HepG2 (cell line): ENCODE results near the gene PDSS2.

Experiments
- ASH2L ChIP-seq: fragments of 300-600, 200-600 bp; sonication (generic); IDR thresholded peaks from 2 replicates; pipeline ENCODE4 v1.7.0; 2017; ENCODE audit warnings: low read depth, mild to moderate bottlenecking, moderate library complexity, mixed read lengths, low read length; ENCODE audit not compliant: insufficient read length
- EP300 ChIP-seq, 3 experiments: sonication (generic) in 1 of 3; formaldehyde crosslinking in 1 of 3; IDR thresholded peaks; 2 replicates each; pipeline versions ENCODE4 v1.5.1 to v1.6.1; 2011 to 2020; ENCODE audit warnings: low read depth in 2 of 3, low read length in 2 of 3, borderline replicate concordance in 1 of 3, improper control_type of control experiment in 1 of 3, mild to moderate bottlenecking in 1 of 3, missing genetic modification reagents in 1 of 3, moderate library complexity in 1 of 3
- MAX ChIP-seq: IDR thresholded peaks from 2 replicates; pipeline ENCODE4 v1.6.1; 2012; ENCODE audit warnings: inconsistent platforms
- STAG1 ChIP-seq: sonication (generic); formaldehyde crosslinking; IDR thresholded peaks from 2 replicates; pipeline ENCODE4 v1.4.0; 2020; ENCODE audit warnings: missing genetic modification reagents
- ZBTB1 ChIP-seq: sonication (generic); formaldehyde crosslinking; IDR thresholded peaks from 2 replicates; pipeline ENCODE4 v1.4.0; 2020; ENCODE audit warnings: missing genetic modification reagents, borderline replicate concordance
- ZNF562 ChIP-seq: sonication (generic); formaldehyde crosslinking; IDR thresholded peaks from 2 replicates; pipeline ENCODE4 v1.8.0; 2022; ENCODE audit warnings: missing genetic modification reagents, borderline replicate concordance

DNA sequence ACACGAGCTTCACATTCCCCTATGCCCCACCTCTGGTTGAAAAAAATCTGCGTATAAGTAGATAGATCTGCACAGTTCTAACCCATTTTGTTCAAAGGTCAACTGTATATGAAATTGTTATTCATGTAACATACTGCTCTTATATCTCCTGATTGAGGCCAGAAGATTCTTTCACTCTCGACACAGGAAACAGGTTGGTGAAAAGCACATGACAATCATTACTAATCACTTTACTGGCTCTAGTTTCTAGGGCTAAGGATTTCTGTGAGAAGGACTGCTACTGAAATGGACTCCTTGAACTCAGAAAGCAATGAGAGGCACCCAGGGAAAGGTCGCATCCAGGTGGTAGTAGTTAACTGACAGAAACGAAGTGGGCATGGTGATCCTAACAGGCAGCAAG lies 21.7 kb downstream of the PDSS2 start:
- TF ChIP-seq ZBTB1 = no peak
- TF ChIP-seq STAG1 (CRISPR knock-in tag) = no peak
- TF ChIP-seq MAX = no peak
- no peak for TF ChIP-seq EP300 (IDR thresholded peaks at IDR 0.05; ENCODE audit: low read depth in 2 of 2, low read length in 2 of 2)
- no peak for TF ChIP-seq EP300 (CRISPR knock-in tag; IDR thresholded peaks at IDR 0.05; ENCODE audit: borderline replicate concordance)
- TF ChIP-seq ASH2L = no peak
- no peak for TF ChIP-seq ZNF562 (CRISPR knock-in tag)
